WTC11 (cell line): ENCODE data around the gene NAXE.

Source experiments
- CREB1 ChIP-seq: sonication (generic); formaldehyde crosslinking; IDR thresholded peaks from 2 replicates; pipeline ENCODE4 v1.8.0; 2023; ENCODE audit warnings: mild to moderate bottlenecking, missing genetic modification reagents
- CTCF ChIP-seq: fragments of 200-600 bp; IDR thresholded peaks from 2 replicates; pipeline ENCODE4 v1.8.0; 2022; ENCODE audit warnings: antibody characterized with exemption
- SMAD3 ChIP-seq: sonication (generic); formaldehyde crosslinking; IDR thresholded peaks from 2 replicates; pipeline ENCODE4 v1.8.0; 2022; ENCODE audit warnings: missing genetic modification reagents, mild to moderate bottlenecking, borderline replicate concordance
- TEAD4 ChIP-seq: sonication (generic); formaldehyde crosslinking; IDR thresholded peaks from 2 replicates; pipeline ENCODE4 v1.8.0; 2022; ENCODE audit warnings: mild to moderate bottlenecking, missing genetic modification reagents
- ZBTB43 ChIP-seq: sonication (generic); formaldehyde crosslinking; IDR thresholded peaks from 2 replicates; pipeline ENCODE4 v1.8.1; 2023; ENCODE audit warnings: mild to moderate bottlenecking, missing genetic modification reagents
- ZNF396 ChIP-seq: fragments of 250-450 bp; sonication (Bioruptor Pico); IDR thresholded peaks from 2 replicates; pipeline ENCODE4 v1.8.0; 2021; ENCODE audit warnings: mild to moderate bottlenecking, moderate library complexity, borderline replicate concordance
- TF ChIP-seq, protein P1 (sequence below): sonication (generic); formaldehyde crosslinking; IDR thresholded peaks from 2 replicates; pipeline ENCODE4 v1.8.0; 2022; ENCODE audit warnings: mild to moderate bottlenecking, missing genetic modification reagents
- TF ChIP-seq, protein P2 (sequence below): sonication (generic); formaldehyde crosslinking; IDR thresholded peaks from 2 replicates; pipeline ENCODE4 v1.8.1; 2022; ENCODE audit warnings: low read depth, mild to moderate bottlenecking, moderate library complexity, missing genetic modification reagents, borderline replicate concordance
- TF ChIP-seq, protein P3 (sequence below): fragments of 250-450 bp; sonication (Bioruptor Pico); IDR thresholded peaks from 2 replicates; pipeline ENCODE4 v1.9.0; 2021; ENCODE audit warnings: mild to moderate bottlenecking, borderline replicate concordance
- TF ChIP-seq, protein P4 (sequence below): sonication (generic); formaldehyde crosslinking; IDR thresholded peaks from 2 replicates; pipeline ENCODE4 v1.8.1; 2022; ENCODE audit warnings: missing genetic modification reagents, borderline replicate concordance

- TF ChIP-seq CTCF (no peak), TEAD4 (CRISPR knock-in tag) (no peak), ZBTB43 (CRISPR knock-in tag) (no peak), SMAD3 (CRISPR knock-in tag) (no peak), ZNF396 (CRISPR knock-in tag) (no peak), CREB1 (CRISPR knock-in tag) (no peak)
- TF ChIP-seq, protein P1, sequence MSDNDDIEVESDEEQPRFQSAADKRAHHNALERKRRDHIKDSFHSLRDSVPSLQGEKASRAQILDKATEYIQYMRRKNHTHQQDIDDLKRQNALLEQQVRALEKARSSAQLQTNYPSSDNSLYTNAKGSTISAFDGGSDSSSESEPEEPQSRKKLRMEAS (CRISPR knock-in tag), result no peak
- TF ChIP-seq, protein P2, sequence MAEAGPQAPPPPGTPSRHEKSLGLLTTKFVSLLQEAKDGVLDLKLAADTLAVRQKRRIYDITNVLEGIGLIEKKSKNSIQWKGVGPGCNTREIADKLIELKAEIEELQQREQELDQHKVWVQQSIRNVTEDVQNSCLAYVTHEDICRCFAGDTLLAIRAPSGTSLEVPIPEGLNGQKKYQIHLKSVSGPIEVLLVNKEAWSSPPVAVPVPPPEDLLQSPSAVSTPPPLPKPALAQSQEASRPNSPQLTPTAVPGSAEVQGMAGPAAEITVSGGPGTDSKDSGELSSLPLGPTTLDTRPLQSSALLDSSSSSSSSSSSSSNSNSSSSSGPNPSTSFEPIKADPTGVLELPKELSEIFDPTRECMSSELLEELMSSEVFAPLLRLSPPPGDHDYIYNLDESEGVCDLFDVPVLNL (CRISPR knock-in tag), result no peak
- TF ChIP-seq, protein P3, sequence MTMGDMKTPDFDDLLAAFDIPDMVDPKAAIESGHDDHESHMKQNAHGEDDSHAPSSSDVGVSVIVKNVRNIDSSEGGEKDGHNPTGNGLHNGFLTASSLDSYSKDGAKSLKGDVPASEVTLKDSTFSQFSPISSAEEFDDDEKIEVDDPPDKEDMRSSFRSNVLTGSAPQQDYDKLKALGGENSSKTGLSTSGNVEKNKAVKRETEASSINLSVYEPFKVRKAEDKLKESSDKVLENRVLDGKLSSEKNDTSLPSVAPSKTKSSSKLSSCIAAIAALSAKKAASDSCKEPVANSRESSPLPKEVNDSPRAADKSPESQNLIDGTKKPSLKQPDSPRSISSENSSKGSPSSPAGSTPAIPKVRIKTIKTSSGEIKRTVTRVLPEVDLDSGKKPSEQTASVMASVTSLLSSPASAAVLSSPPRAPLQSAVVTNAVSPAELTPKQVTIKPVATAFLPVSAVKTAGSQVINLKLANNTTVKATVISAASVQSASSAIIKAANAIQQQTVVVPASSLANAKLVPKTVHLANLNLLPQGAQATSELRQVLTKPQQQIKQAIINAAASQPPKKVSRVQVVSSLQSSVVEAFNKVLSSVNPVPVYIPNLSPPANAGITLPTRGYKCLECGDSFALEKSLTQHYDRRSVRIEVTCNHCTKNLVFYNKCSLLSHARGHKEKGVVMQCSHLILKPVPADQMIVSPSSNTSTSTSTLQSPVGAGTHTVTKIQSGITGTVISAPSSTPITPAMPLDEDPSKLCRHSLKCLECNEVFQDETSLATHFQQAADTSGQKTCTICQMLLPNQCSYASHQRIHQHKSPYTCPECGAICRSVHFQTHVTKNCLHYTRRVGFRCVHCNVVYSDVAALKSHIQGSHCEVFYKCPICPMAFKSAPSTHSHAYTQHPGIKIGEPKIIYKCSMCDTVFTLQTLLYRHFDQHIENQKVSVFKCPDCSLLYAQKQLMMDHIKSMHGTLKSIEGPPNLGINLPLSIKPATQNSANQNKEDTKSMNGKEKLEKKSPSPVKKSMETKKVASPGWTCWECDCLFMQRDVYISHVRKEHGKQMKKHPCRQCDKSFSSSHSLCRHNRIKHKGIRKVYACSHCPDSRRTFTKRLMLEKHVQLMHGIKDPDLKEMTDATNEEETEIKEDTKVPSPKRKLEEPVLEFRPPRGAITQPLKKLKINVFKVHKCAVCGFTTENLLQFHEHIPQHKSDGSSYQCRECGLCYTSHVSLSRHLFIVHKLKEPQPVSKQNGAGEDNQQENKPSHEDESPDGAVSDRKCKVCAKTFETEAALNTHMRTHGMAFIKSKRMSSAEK (CRISPR knock-in tag), result no peak
- TF ChIP-seq, protein P4, sequence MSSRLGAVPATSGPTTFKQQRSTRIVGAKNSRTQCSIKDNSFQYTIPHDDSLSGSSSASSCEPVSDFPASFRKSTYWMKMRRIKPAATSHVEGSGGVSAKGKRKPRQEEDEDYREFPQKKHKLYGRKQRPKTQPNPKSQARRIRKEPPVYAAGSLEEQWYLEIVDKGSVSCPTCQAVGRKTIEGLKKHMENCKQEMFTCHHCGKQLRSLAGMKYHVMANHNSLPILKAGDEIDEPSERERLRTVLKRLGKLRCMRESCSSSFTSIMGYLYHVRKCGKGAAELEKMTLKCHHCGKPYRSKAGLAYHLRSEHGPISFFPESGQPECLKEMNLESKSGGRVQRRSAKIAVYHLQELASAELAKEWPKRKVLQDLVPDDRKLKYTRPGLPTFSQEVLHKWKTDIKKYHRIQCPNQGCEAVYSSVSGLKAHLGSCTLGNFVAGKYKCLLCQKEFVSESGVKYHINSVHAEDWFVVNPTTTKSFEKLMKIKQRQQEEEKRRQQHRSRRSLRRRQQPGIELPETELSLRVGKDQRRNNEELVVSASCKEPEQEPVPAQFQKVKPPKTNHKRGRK (CRISPR knock-in tag), result no peak
Measured at GRCh38 chr1:156554971-156555370, 36.6 kb upstream of the NAXE start.
